Kidney epithelial cell (primary cell): ENCODE results near the gene RPUSD3. TPM values are rescaled to one million over a fixed set of nuclear protein-coding genes. Genes with fewer than 3 reads are reported as not detected.
"Not testable (repeated sequence)": the region's sequence is repeated elsewhere in the genome, so short reads cannot be mapped to it uniquely, and the experiment has no call there.

ENCODE experiments used
- DNase-seq: peaks from one replicate; pipeline ENCODE4 v3.0.0-alpha.2; 2010; ENCODE audit warnings: low read depth
- H3K27me3 ChIP-seq: 2 replicates; pipeline ENCODE4 v1.6.0; 2011; ENCODE audit warnings: low read length; ENCODE audit not compliant: control insufficient read depth, insufficient read depth
- H3K36me3 ChIP-seq: 2 replicates; pipeline ENCODE4 v1.5.1; 2011; ENCODE audit warnings: low read length; ENCODE audit not compliant: control insufficient read depth, insufficient read depth
- H3K4me3 ChIP-seq: 2 replicates; pipeline ENCODE4 v1.5.1; 2011; ENCODE audit warnings: low read depth, mild to moderate bottlenecking, control low read depth, low read length
- CTCF ChIP-seq: IDR thresholded peaks from 2 replicates; pipeline ENCODE4 v1.5.1; 2011; ENCODE audit warnings: mild to moderate bottlenecking, moderate library complexity, low read length, control low read depth, inconsistent platforms; ENCODE audit not compliant: insufficient read depth, poor library complexity, severe bottlenecking
- total RNA-seq: library from RNA; depleted of rRNA; stranded (reverse); fragments of >200 nt; gene quantifications from 2 replicates; pipeline ENCODE4 v1.2.3, GENCODE V29; 2015

Gene RPUSD3
- total RNA-seq, 1 donor from 2014 or later = 52.6 TPM

- Histone ChIP-seq H3K36me3 (no peaks in the 10 kb centered on the region), H3K27me3 (no peaks in the 10 kb centered on the region), H3K4me3 (no peak within 1 kb of the TSS)
- no peak for DNase-seq
- no peak for TF ChIP-seq CTCF
Measured at GRCh38 chr3:9879830-9880549, 36.2 kb upstream of the RPUSD3 start, which contains the start of gene CIDEC. Gene CIDEC (minus strand): TSS chr3:9880253. CDS start chr3:9878486, 1,767 bp downstream.

GRCh38 chr3:9878700-9879099, 34.9 kb upstream of the RPUSD3 start:
- no peak for TF ChIP-seq CTCF
- Histone ChIP-seq H3K27me3 (no peaks in the 10 kb centered on the region), H3K4me3 (no peak overlapping the region), H3K36me3 (no peaks in the 10 kb centered on the region)
- no peak for DNase-seq

GRCh38 chr3:9876991-9877390, 33.2 kb upstream of the RPUSD3 start:
- no peak for DNase-seq
- Histone ChIP-seq H3K36me3 (no peaks in the 10 kb centered on the region), H3K27me3 (no peaks in the 10 kb centered on the region), H3K4me3 (no peak overlapping the region)
- TF ChIP-seq CTCF = no peak

GRCh38 chr3:9876255-9876654, 32.4 kb upstream of the RPUSD3 start:
- not testable (repeated sequence) for H3K36me3 ChIP-seq, H3K4me3 ChIP-seq, H3K27me3 ChIP-seq, DNase-seq

- TF ChIP-seq CTCF = no peak
- Histone ChIP-seq H3K4me3 (no peak overlapping the region), H3K27me3 (no peaks in the 10 kb centered on the region), H3K36me3 (no peaks in the 10 kb centered on the region)
- DNase-seq = no peak
Measured at GRCh38 chr3:9875448-9875847, 31.6 kb upstream of the RPUSD3 start.

- not testable (repeated sequence) for H3K27me3 ChIP-seq, DNase-seq, H3K36me3 ChIP-seq, H3K4me3 ChIP-seq
Measured at GRCh38 chr3:9872067-9872466, 28.3 kb upstream of the RPUSD3 start.

- no peak overlapping the region for H3K4me3 ChIP-seq
- no peak for DNase-seq
- H3K36me3 ChIP-seq = no peaks in the 10 kb centered on the region
- no peaks in the 10 kb centered on the region for H3K27me3 ChIP-seq
- TF ChIP-seq CTCF = no peak
Measured at GRCh38 chr3:9870978-9871377, 27.2 kb upstream of the RPUSD3 start.
